Melanocyte of skin (primary cell): ENCODE data around the gene ACLY. TPM values are rescaled to one million over a fixed set of nuclear protein-coding genes. Genes with fewer than 3 reads are reported as not detected.

ENCODE experiments used
- small RNA-seq, 2 donors: library from RNA; depleted of rRNA; stranded (forward); fragments of <200 nt; gene quantifications; one replicate each; pipeline ENCODE3, GENCODE V24; 2012
- total RNA-seq, 2 donors: library from RNA; depleted of rRNA; stranded (reverse); fragments of >200 nt; gene quantifications; 2 replicates each; pipeline ENCODE4 v1.2.3, GENCODE V29; 2012

ACLY gene
- total RNA-seq, result 100 to 1,000 TPM; 219 to 239 TPM

GRCh38 chr17:41918314-41919164, at the start of gene ACLY:
TSS of gene ACLY (minus strand) at chr17:41918951. CDS start at chr17:41913873, 5,078 bp downstream.

GRCh38 chr17:41966463-41967140, 47.9 kb upstream of the ACLY start, which contains the start of gene CNP:
TSS of gene CNP (plus strand) at chr17:41966795. CDS start at chr17:41966885, 90 bp downstream.

GRCh38 chr17:41930009-41930832, 11.5 kb upstream of the ACLY start, which contains the start of gene ODAD4:
TSS of gene ODAD4 (plus strand) at chr17:41930617. CDS start at chr17:41930724, 107 bp downstream.

GRCh38 chr17:41864836-41865595, 53.7 kb downstream of the ACLY start, which contains the start of gene KLHL11:
TSS of gene KLHL11 (minus strand) at chr17:41865423. CDS start at chr17:41865370, 53 bp downstream.

GRCh38 chr17:41837761-41838538, 80.8 kb downstream of the ACLY start, which contains the start of gene KLHL10:
TSS of gene KLHL10 (plus strand) at chr17:41837825. CDS start at chr17:41837933, 108 bp downstream.

GRCh38 chr17:41835800-41836549, 82.8 kb downstream of the ACLY start, which contains the start of gene NT5C3B:
TSS of gene NT5C3B (minus strand) at chr17:41836232. CDS start at chr17:41836193, 39 bp downstream.

Small RNA genes within 50 kb of the gene (small RNA-seq; reads per million reads assigned to genes)
- 0 reads per million in 2 donors for gene AC125257.2

Other genes with a start within 250 kb of the ACLY start
- 10 to 100 TPM; 52.3 to 67.3 TPM for gene EIF1, start 230.1 kb downstream of the ACLY start, total RNA-seq
- not detected for gene GAST, start 206.6 kb downstream of the ACLY start, total RNA-seq
- gene HAP1, start 184.3 kb downstream of the ACLY start, total RNA-seq, result under 1 TPM in 1 of 2 donors, not detected in 1; under 0.01 TPM
- gene JUP, start 132.2 kb downstream of the ACLY start, total RNA-seq, result 1 to 10 TPM; 1.7 to 3.8 TPM
- gene P3H4, start 107.0 kb downstream of the ACLY start, total RNA-seq, result 10 to 100 TPM; 17.2 to 24.0 TPM
- 100 to 1,000 TPM in 1 of 2 donors, 10 to 100 TPM in 1; 64.0 to 111 TPM for gene FKBP10, start 105.9 kb downstream of the ACLY start, total RNA-seq
- 10 to 100 TPM; 37.5 to 49.0 TPM for gene NT5C3B, start 82.7 kb downstream of the ACLY start, total RNA-seq
- gene KLHL10, start 81.1 kb downstream of the ACLY start, total RNA-seq, result under 1 TPM in 1 of 2 donors, not detected in 1; under 0.01 TPM
- 10 to 100 TPM; 23.4 to 26.6 TPM for gene KLHL11, start 53.5 kb downstream of the ACLY start, total RNA-seq
- gene ODAD4, start 11.7 kb upstream of the ACLY start, total RNA-seq, result under 1 TPM; 0.67 to 0.69 TPM
- 100 to 1,000 TPM; 226 to 268 TPM for gene CNP, start 47.8 kb upstream of the ACLY start, total RNA-seq
- 10 to 100 TPM; 52.7 to 74.3 TPM for gene DNAJC7, start 98.5 kb upstream of the ACLY start, total RNA-seq
- 10 to 100 TPM; 25.8 to 33.6 TPM for gene NKIRAS2, start 101.1 kb upstream of the ACLY start, total RNA-seq
- under 1 TPM; under 0.01 to 0.34 TPM for gene C17orf113, start 131.7 kb upstream of the ACLY start, total RNA-seq
- gene ZNF385C, start 179.5 kb upstream of the ACLY start, total RNA-seq, result not detected
- 100 to 1,000 TPM in 1 of 2 donors, 10 to 100 TPM in 1; 86.9 to 121 TPM for gene DHX58, start 193.8 kb upstream of the ACLY start, total RNA-seq
- gene KAT2A, start 202.4 kb upstream of the ACLY start, total RNA-seq, result 10 to 100 TPM; 16.2 to 17.3 TPM
- gene HSPB9, start 203.9 kb upstream of the ACLY start, total RNA-seq, result under 1 TPM in 1 of 2 donors, not detected in 1; under 0.01 TPM
- gene RAB5C, start 236.0 kb upstream of the ACLY start, total RNA-seq, result 100 to 1,000 TPM; 140 to 227 TPM